ENCODE results near the gene PPP3CA.

DNA sequence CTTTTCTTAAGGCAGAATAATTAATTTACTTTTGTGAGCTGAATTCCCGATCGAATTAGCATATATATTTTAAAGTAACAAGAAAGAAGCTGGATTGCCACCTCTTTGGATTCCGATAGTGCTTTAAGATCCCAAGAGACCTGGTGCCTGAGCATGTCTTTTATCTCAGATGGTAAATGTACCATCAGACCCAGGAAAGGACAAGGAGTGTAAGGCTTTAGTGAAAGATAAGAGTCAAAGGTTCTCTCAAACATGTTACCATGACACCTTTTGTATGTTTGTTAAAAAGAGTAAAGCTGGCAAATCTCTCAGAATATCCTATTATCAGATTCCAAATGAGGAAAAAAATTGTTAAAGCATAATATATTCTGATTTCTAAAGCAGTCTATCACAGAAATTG, 198.8 kb downstream of the PPP3CA start:
- TF ChIP-seq, protein P1, sequence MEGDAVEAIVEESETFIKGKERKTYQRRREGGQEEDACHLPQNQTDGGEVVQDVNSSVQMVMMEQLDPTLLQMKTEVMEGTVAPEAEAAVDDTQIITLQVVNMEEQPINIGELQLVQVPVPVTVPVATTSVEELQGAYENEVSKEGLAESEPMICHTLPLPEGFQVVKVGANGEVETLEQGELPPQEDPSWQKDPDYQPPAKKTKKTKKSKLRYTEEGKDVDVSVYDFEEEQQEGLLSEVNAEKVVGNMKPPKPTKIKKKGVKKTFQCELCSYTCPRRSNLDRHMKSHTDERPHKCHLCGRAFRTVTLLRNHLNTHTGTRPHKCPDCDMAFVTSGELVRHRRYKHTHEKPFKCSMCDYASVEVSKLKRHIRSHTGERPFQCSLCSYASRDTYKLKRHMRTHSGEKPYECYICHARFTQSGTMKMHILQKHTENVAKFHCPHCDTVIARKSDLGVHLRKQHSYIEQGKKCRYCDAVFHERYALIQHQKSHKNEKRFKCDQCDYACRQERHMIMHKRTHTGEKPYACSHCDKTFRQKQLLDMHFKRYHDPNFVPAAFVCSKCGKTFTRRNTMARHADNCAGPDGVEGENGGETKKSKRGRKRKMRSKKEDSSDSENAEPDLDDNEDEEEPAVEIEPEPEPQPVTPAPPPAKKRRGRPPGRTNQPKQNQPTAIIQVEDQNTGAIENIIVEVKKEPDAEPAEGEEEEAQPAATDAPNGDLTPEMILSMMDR (IDR thresholded peaks at IDR 0.05), result no peak
- TF ChIP-seq EP300 (IDR thresholded peaks at IDR 0.05) (no peak), POLR2A (IDR thresholded peaks at IDR 0.05) (no peak)
